Measurements from ENCODE around the gene TES. TPM values are rescaled to one million over a fixed set of nuclear protein-coding genes. Genes with fewer than 3 reads are reported as not detected.

TES gene
- total RNA-seq, 2 experiments from 2014 or later = 84.8 to 97.5 TPM

DNA sequence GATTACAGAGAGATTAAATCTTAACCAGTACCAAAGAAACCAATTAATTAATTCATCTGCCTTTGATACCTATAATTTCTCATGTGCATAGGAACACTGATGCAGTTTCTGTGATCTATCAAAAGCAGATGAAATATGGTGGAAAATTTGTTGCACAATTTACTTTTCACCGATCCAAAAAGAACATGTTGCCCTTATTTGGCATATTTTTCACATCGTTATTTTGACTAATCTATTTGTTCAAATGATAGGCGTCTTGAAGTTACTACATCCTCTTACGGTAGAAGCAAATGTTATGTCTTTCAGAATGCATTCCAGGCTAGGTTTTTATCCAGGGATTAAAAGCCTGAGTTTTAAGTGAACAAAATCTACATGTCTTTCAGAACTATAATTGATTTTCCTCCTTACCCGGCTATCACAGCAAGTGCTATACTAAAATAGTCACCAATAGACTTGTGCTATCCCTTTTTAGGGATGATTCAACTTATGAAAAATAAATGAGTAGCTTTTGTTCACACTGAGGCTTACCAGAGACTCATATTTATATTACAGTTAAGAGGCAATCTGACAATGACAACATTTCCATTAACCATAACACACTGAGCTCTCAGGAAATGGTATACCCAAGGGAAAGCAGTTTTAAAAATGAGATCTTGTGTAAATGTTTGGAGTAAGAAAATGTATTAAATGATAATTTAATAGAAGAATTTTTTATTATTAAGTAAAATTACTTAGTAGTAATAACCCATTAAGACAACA, 16.8 kb upstream of the TES start:
- Mint-ChIP-seq H3K4me3 (no peak overlapping the region), H3K27me3 (peaks cover 1% of the 10 kb centered on the region), H3K4me1 (no peaks in the 10 kb centered on the region), H3K9me3 (ENCODE audit: low read depth) (no peaks in the 10 kb centered on the region), H3K27ac (no peak overlapping the region), H3K36me3 (ENCODE audit: low read depth) (no peaks in the 10 kb centered on the region)
- ATAC-seq (no peak), DNase-seq (no peak)
- POLR2A ChIA-PET = no interaction called here
- CTCF ChIA-PET = no interaction called here
- intact Hi-C loops (cut with DNase I, micrococcal nuclease) = no loop called here

DNA sequence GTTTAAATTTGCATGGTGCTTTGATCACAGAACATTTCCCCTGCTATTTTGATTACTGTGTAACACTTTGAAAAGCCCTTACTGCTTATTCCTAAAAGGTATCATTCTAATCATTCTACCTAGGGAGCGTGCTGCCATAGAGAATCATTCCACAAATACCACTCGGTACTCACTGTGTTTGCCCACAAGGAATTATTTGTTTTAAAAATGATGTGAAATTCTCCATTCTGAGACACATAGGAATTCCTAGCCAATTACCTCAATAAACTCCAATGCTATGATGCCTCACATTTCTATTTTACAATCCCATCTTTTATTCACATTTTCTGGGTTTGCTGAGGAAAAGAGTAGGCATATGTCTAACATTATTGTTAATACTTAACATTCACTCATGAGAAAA, 16.2 kb upstream of the TES start:
- intact Hi-C loops (cut with DNase I, micrococcal nuclease) = no loop called here
- H3K27me3 Mint-ChIP-seq = peaks cover 1% of the 10 kb centered on the region
- H3K27ac Mint-ChIP-seq = no peak overlapping the region
- DNase-seq (no peak), ATAC-seq (no peak)
- ChIA-PET CTCF (interaction anchor here (1.0 to 2.3 kb wide), 2 partner anchors 9 to 22 kb away, joined by 3 to 6 read pairs; no protein-coding TSS in a partner anchor), POLR2A (no interaction called here)
- no peak overlapping the region for H3K4me3 Mint-ChIP-seq
- H3K36me3 Mint-ChIP-seq (ENCODE audit: low read depth) = no peaks in the 10 kb centered on the region
- H3K4me1 Mint-ChIP-seq = no peaks in the 10 kb centered on the region
- H3K9me3 Mint-ChIP-seq (ENCODE audit: low read depth) = no peaks in the 10 kb centered on the region

DNA sequence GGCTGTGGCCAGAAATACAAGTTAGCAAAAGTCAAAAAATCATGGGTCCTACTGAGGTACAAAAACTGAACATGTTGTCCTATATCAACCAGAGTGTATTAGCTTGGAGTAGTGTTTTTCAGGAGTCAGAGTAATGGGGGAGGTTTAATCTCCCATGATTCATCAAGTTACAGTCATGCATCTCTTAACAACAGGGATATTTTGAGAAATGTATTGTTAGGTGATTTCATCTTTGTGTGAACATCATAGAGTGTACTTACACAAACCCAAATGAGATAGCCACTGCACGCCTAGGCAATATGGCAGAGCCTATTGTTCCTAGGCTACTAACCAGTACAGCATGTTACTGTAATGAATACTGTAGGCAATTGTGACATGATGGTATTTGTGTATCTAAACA, 14.9 kb upstream of the TES start:
- no peak overlapping the region for H3K4me3 Mint-ChIP-seq
- H3K27me3 Mint-ChIP-seq = peaks cover 1% of the 10 kb centered on the region
- no peaks in the 10 kb centered on the region for H3K9me3 Mint-ChIP-seq (ENCODE audit: low read depth)
- ChIA-PET CTCF (interaction anchor here (0.7 to 2.3 kb wide), 3 partner anchors 12 to 40 kb away, joined by 3 to 9 read pairs (median 6); no protein-coding TSS in a partner anchor), POLR2A (no interaction called here)
- H3K4me1 Mint-ChIP-seq = no peaks in the 10 kb centered on the region
- intact Hi-C loops (cut with DNase I, micrococcal nuclease) = no loop called here
- H3K36me3 Mint-ChIP-seq (ENCODE audit: low read depth) = no peaks in the 10 kb centered on the region
- DNase-seq = no peak
- ATAC-seq = no peak
- H3K27ac Mint-ChIP-seq = no peak overlapping the region

DNA sequence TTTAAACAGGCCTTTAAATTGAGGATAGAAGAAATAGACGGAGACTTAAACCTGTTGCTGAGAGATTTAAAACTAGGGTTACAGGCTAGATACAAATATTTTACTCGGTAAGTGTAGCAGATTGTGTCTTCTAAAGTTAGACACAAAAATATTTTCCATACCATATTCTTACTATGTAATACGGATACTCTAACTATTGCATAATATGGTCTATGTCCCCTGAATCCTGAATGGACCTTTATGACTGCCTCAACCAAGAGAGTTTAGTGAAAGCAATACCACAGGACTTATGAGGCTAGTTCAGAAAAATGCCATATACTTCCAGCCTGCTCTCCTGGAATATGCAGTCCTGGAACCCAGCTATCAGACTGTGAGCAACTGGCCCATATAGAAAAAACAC, 13.4 kb upstream of the TES start:
- CTCF ChIA-PET = interaction anchor here (2.9 kb wide), 1 partner anchor 39 kb away, joined by 15 read pairs; no protein-coding TSS in a partner anchor
- Mint-ChIP-seq H3K36me3 (ENCODE audit: low read depth) (no peaks in the 10 kb centered on the region), H3K4me1 (no peaks in the 10 kb centered on the region), H3K9me3 (ENCODE audit: low read depth) (no peaks in the 10 kb centered on the region), H3K4me3 (no peak overlapping the region), H3K27me3 (peaks cover 1% of the 10 kb centered on the region), H3K27ac (no peak overlapping the region)
- ATAC-seq (no peak), DNase-seq (no peak)
- POLR2A ChIA-PET = no interaction called here
- intact Hi-C loops (cut with DNase I, micrococcal nuclease) = no loop called here

DNA sequence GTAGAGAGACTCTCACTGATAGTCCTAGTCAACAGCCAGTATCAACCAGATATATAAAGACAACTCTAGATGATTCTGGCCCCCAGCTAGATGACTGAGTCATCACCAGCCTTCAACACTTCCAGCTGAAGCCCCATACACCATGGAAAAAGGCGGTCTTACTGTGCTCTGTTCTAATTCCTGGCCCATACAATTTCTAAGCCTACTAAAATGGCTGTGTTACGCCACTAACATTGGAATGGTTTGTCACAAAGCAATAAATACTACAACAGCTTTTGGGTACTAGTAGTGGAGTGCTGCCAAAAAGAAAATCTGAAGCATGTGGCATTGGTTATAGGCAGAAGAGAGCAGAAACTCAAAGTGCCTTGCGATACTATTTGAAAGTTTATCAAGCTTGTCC, 13.0 kb upstream of the TES start:
- POLR2A ChIA-PET = no interaction called here

DNA sequence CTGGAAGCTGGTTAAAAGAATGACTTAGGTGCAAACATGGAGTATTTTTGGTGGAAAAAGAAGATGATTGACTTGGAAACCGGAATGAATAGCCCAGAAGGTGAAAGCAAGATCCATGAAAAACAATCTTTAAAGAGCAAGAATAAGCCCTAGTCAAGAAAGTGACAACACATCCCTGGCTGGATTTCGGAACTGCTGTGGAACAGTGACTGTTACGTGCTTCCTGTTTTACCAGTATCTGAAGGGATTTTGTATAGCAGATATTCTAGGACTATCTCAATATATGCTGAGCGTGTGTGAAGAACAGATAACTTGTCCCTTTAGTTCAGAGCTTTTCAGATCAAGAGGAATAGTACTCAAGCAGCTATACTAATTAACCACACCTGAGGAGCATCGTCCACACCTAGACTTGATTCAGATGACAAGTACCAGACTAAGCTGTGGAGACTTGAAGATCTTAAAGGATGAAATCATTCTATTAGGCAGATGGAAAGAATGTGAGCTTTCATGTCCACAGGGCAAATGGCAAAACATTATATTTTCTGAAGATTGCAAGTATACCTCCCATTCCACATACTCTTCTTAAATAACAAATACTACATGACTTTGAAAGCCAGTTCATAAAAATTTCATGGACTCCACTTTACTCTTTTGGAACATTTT, 11.5 kb upstream of the TES start:
- Mint-ChIP-seq H3K27me3 (no peaks in the 10 kb centered on the region), H3K9me3 (ENCODE audit: low read depth) (no peaks in the 10 kb centered on the region), H3K36me3 (ENCODE audit: low read depth) (no peaks in the 10 kb centered on the region), H3K4me1 (no peaks in the 10 kb centered on the region), H3K4me3 (no peak overlapping the region), H3K27ac (no peak overlapping the region)
- ATAC-seq (no peak), DNase-seq (no peak)
- intact Hi-C loops (cut with DNase I, micrococcal nuclease) = no loop called here
- ChIA-PET CTCF (interaction anchor here (1.0 to 2.9 kb wide), 6 partner anchors 10 to 391 kb away, joined by 3 to 15 read pairs (median 4); partner anchors contain the start of gene TES), POLR2A (no interaction called here)

More for the DNA sequence above, 13.0 kb upstream of the TES start:
- intact Hi-C loops (cut with DNase I, micrococcal nuclease) = no loop called here
- no peak for ATAC-seq
- Mint-ChIP-seq H3K4me3 (no peak overlapping the region), H3K27me3 (peaks cover 1% of the 10 kb centered on the region), H3K9me3 (ENCODE audit: low read depth) (no peaks in the 10 kb centered on the region), H3K36me3 (ENCODE audit: low read depth) (no peaks in the 10 kb centered on the region), H3K27ac (no peak overlapping the region), H3K4me1 (no peaks in the 10 kb centered on the region)
- no peak for DNase-seq
- CTCF ChIA-PET = interaction anchor here (2.1 to 2.9 kb wide), 2 partner anchors 17 to 38 kb away, joined by 6 to 15 read pairs; no protein-coding TSS in a partner anchor

DNA sequence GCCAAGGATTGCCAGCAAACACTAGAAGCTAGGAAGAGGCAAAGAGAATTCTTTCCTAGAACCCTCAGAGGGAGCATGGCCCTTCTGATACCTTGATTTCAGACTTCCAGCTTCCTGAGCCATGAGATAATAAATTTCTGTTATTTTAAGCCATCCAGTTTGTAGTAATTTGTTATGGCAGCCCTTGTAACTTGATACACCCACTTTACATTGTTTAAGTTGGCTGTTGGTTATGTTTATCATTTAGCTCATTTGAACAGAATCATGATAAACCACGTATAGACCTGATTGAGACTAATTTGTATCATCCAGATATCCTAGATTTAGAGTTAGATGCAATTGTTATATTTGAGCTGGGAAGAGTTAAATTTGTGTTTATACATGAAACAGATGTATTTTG, 9.4 kb upstream of the TES start:
- CTCF ChIA-PET = interaction anchor here (0.7 to 2.6 kb wide), 4 partner anchors 8 to 36 kb away, joined by 3 to 9 read pairs (median 5); no protein-coding TSS in a partner anchor
- no peak for ATAC-seq
- H3K4me1 Mint-ChIP-seq = no peaks in the 10 kb centered on the region
- DNase-seq = no peak
- intact Hi-C loops (cut with DNase I, micrococcal nuclease) = no loop called here
- H3K36me3 Mint-ChIP-seq (ENCODE audit: low read depth) = no peaks in the 10 kb centered on the region
- no peaks in the 10 kb centered on the region for H3K27me3 Mint-ChIP-seq
- H3K9me3 Mint-ChIP-seq (ENCODE audit: low read depth) = no peaks in the 10 kb centered on the region
- H3K4me3 Mint-ChIP-seq = no peak overlapping the region
- H3K27ac Mint-ChIP-seq = no peak overlapping the region
- POLR2A ChIA-PET = no interaction called here

DNA sequence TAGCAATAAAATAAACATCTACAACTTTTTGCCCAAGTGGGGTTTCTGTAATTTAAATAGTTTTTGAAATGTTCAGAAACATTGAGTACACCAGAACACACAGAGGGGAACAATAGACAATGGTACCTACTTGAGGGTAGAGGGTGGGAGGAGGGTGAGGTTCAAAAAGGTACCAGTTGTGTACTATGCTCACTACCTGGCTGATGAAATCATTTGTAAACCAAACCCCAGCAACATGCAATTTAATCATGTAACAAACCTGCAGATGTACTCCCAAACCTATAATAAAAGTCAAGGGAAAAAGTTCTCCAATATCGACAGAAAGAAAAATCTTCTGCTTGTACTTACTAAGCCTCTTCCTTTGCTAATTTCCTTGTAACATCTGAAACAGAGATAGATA, 4.2 kb upstream of the TES start:
- no peaks in the 10 kb centered on the region for H3K9me3 Mint-ChIP-seq (ENCODE audit: low read depth)
- ATAC-seq (no peak), DNase-seq (no peak)
- intact Hi-C loops (cut with DNase I, micrococcal nuclease) = no loop called here
- H3K27ac Mint-ChIP-seq = no peak overlapping the region
- ChIA-PET CTCF (interaction anchor here (0.8 to 1.7 kb wide), 2 partner anchors 14 to 26 kb away, joined by 4 to 7 read pairs; no protein-coding TSS in a partner anchor), POLR2A (no interaction called here)
- no peaks in the 10 kb centered on the region for H3K36me3 Mint-ChIP-seq (ENCODE audit: low read depth)
- H3K4me3 Mint-ChIP-seq = no peak overlapping the region
- H3K27me3 Mint-ChIP-seq = no peaks in the 10 kb centered on the region
- H3K4me1 Mint-ChIP-seq = peaks cover 14% of the 10 kb centered on the region

DNA sequence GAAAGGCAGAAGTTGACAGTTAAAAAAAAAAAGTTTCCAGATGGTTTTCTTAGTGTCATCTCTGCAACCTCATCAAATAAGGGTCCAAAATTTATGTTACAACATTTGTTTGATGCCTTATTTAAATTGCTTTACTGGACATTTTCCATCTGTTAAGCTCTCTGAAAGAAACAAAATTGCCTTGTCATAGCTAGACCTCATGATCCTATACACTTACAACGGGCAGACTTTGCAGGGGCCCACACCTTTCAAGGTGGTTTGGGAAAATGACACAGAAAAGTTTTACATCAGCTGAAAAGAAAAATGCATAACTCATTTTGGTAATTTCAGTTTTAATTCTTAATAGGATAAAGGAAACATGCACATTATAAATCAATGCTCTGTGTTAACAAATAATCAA, 1.4 kb upstream of the TES start:
- ATAC-seq (no peak), DNase-seq (no peak)
- Mint-ChIP-seq H3K4me3 (no peak overlapping the region), H3K9me3 (ENCODE audit: low read depth) (no peaks in the 10 kb centered on the region), H3K27ac (no peak overlapping the region), H3K36me3 (ENCODE audit: low read depth) (peaks cover 10% of the 10 kb centered on the region), H3K27me3 (no peaks in the 10 kb centered on the region), H3K4me1 (peaks cover 32% of the 10 kb centered on the region)
- ChIA-PET CTCF (interaction anchor here (0.7 to 3.2 kb wide), 7 partner anchors 8 to 382 kb away, joined by 3 to 36 read pairs (median 4); no protein-coding TSS in a partner anchor), POLR2A (no interaction called here)
- intact Hi-C loops (cut with DNase I, micrococcal nuclease) = no loop called here

DNA sequence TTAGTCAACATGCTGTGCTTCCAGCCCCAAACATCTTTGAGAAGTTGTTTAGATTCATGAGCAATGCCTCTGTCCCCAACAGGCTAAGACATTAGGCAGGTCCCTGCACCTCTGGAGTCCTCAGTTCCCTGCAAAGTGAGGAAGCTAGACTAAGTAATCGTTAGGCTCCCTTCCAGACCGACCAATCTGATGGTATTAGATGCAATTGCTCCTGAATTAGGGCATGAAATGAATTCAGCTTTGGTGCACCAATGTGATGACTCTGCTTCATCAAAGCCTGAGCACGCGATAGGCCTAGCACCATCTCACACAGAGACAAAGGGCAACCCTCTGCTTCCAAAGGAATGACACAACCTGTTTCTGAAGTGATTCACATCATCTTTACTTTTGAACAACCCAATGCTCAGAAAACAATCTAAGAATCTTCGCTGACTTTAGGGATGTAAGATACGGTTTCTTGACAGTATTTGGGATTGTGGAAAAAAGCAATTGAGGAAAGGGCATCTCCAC, 723 bp upstream of the TES start:
- CTCF ChIA-PET = interaction anchor here (0.7 to 4.0 kb wide), 9 partner anchors 9 to 382 kb away, joined by 3 to 36 read pairs (median 4); no protein-coding TSS in a partner anchor
- intact Hi-C loops (cut with DNase I, micrococcal nuclease) = loop anchor here (2.0 to 10.0 kb wide), 7 partner anchors 29 to 1975 kb away; partner anchors contain the start of genes MDFIC (in 2 of the 2), CAPZA2 (in 1 of the 2), LSM8 (in 1 of the 2) and ST7 (in 1 of the 2)
- Mint-ChIP-seq H3K4me1 (peaks cover 39% of the 10 kb centered on the region), H3K27me3 (no peaks in the 10 kb centered on the region), H3K9me3 (ENCODE audit: low read depth) (no peaks in the 10 kb centered on the region), H3K36me3 (ENCODE audit: low read depth) (peaks cover 11% of the 10 kb centered on the region), H3K27ac (peak overlapping the region; percentile 82), H3K4me3 (peak overlapping the region; percentile 97)
- DNase-seq (peak; percentile 49), ATAC-seq (peak; percentile 27)
- POLR2A ChIA-PET = interaction anchor here (1.6 kb wide), 1 partner anchor 9 kb away, joined by 5 read pairs; no protein-coding TSS in a partner anchor

Data from activated CD4-positive, alpha-beta T cell treated with anti-CD3 and anti-CD28 coated beads for 36 hours (primary cell).